Measurements from ENCODE around the gene CDIPT.

DNA sequence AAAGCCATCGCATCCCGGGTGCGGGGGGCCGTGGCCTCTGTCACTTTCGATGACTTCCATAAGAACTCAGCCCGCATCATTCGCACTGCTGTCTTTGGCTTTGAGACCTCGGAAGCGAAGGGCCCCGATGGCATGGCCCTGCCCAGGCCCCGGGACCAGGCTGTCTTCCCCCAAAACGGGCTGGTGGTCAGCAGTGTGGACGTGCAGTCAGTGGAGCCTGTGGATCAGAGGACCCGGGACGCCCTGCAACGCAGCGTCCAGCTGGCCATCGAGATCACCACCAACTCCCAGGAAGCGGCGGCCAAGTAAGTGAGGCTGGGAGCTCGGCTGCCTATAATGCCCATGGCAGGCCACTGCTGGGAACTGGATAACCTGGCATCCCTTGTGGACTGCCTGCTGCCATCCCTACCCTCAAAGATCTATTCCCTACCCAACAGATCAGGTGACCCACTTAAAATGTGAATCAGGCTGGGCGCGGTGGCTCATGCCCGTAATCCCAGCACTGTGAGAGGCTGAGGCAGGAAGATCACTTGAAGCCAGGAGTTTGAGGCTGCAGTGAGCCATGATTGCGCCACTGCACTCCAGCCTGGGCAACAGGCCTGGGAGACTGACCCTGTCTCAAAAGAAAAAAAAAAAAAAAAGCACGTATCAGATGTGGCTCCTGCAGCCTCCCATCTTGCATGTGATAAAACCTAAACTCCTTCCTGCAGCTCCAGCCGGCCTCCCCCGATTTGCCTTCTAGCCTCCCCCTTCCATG is 18.3 kb downstream of the CDIPT start:
- TF ChIP-seq ELK1 (IDR thresholded peaks at IDR 0.05; ENCODE audit: borderline replicate concordance, low read depth, low read length) (no peak), POLR2A (IDR thresholded peaks at IDR 0.05; ENCODE audit: low read depth, low read length) (no peak), SMC3 (IDR thresholded peaks at IDR 0.05; ENCODE audit: low read depth, low read length) (no peak), MAFK (IDR thresholded peaks at IDR 0.05; ENCODE audit: low read depth, low read length) (no peak), CTCF (conservative IDR thresholded peaks at IDR 0.05; ENCODE audit: low read depth, low read length) (no peak), FOS (IDR thresholded peaks at IDR 0.05; ENCODE audit: low read depth, low read length) (no peak), RCOR1 (IDR thresholded peaks at IDR 0.05; ENCODE audit: insufficient replicate concordance, low read length) (no peak), RAD21 (IDR thresholded peaks at IDR 0.05; ENCODE audit: low read length) (no peak), CHD1 (IDR thresholded peaks at IDR 0.05; ENCODE audit: low read depth, low read length) (no peak), CEBPB (IDR thresholded peaks at IDR 0.05; ENCODE audit: low read depth, low read length) (0 out of 2 replicates have a peak, but pooled peaks have one; percentile 15), MXI1 (IDR thresholded peaks at IDR 0.05; ENCODE audit: borderline replicate concordance, low read depth, low read length) (no peak), NFE2L2 (IDR thresholded peaks at IDR 0.05; ENCODE audit: low read depth, low read length) (no peak)
- TF ChIP-seq, protein P1, sequence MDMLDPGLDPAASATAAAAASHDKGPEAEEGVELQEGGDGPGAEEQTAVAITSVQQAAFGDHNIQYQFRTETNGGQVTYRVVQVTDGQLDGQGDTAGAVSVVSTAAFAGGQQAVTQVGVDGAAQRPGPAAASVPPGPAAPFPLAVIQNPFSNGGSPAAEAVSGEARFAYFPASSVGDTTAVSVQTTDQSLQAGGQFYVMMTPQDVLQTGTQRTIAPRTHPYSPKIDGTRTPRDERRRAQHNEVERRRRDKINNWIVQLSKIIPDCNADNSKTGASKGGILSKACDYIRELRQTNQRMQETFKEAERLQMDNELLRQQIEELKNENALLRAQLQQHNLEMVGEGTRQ (IDR thresholded peaks at IDR 0.05; ENCODE audit: low read depth, low read length) = no peak

Data from IMR-90 (cell line).